Pancreas (tissue), 10 donors: ENCODE measurements around the gene DENND4A. TPM values are rescaled to one million over a fixed set of nuclear protein-coding genes. Genes with fewer than 3 reads are reported as not detected.

Experiments used
- ATAC-seq, 4 donors: fragments of 200-7000 bp; cut with Tn5 transposase; one replicate each; pipeline versions ENCODE4 v1.8.0 to v1.9.1; 2020; ENCODE audit warnings: mild to moderate bottlenecking in 4 of 4, moderate library complexity in 4 of 4
- DNase-seq, 6 donors: peaks; one replicate each; pipeline ENCODE4 v3.0.0-alpha.2; 2020
- FAIRE-seq: peaks from 2 replicates; lab custom pipeline; 2012; peaks lifted over from hg19 to GRCh38; lab: Jason Lieb, UNC
- H3K27ac ChIP-seq, 4 donors: fragments of 200-600 bp; sonication (generic); 1 replicate in 3 of 4; 2 replicates in 1 of 4; pipeline versions ENCODE4 v1.5.0 to v1.8.0; 2020
- H3K27me3 ChIP-seq, 4 donors: fragments of 200-600 bp; one replicate each; pipeline ENCODE4 v1.8.0; 2021
- H3K36me3 ChIP-seq, 3 donors: fragments of 200-600 bp; sonication (generic) in 1 of 3; one replicate each; pipeline versions ENCODE4 v1.5.0 to v1.8.0; 2020 to 2021
- H3K4me1 ChIP-seq, 3 donors: fragments of 200-600 bp; one replicate each; pipeline ENCODE4 v1.8.0; 2021
- H3K4me3 ChIP-seq, 4 donors: fragments of 200-600 bp; sonication (generic) in 2 of 4; one replicate each; pipeline versions ENCODE4 v1.5.0 to v1.8.0; 2020 to 2021
- H3K9me3 ChIP-seq, 4 donors: fragments of 200-600 bp; one replicate each; pipeline ENCODE4 v1.8.0; 2021
- WGBS, 2 donors: extraction: QIAGEN DNeasy Blood & Tissue Kit; methylation state at CpG; one replicate each; pipeline ENCODE4 v1.1.7; 2013; 5-methylcytosine and 5-hydroxymethylcytosine counted together
- intact Hi-C, 3 donors: fragments of 100-400 bp; cut with DNase I; formaldehyde crosslinking; loops; one replicate each; pipeline versions ENCODE4 v1.11.1 to v1.14.2; 2022
- polyA plus RNA-seq, 2 donors: library from polyadenylated mRNA; stranded (reverse); fragments of 200-250 nt; gene quantifications; one replicate each; pipeline ENCODE4 v1.2.3, GENCODE V29; 2013
- total RNA-seq, 6 donors: library from RNA; stranded (reverse); fragmentation: NEBNext Ultra II Directional in 4 of 6; extraction: Animal tissue kit (Norgen Biotek cat#: 25700) in 4 of 6; gene quantifications; one replicate each; pipeline versions ENCODE4 v1.2.1 to v1.2.4, GENCODE V29; 2021 to 2023
- TF ChIP-seq, protein P1 (sequence below), 4 donors: fragments of 200-600 bp; sonication (generic) in 3 of 4; IDR thresholded peaks; one replicate each; pipeline versions ENCODE4 v1.5.0 to v1.8.0; 2021; ENCODE audit warnings: antibody characterized with exemption in 4 of 4
- donor health status: healthy with polysubstance abuse.
- donor health status: DM: no; HTN: no; CAD: no; lungs with moderate emphysema.
- donor health status: DM: no; HTN: no; CAD: no.
- donor health status: control.
- donor health status: control.
- donor health status: Bipolar disorder and iron deficiency.
- donor health status: DM: yes; HTN: yes; CAD: no.
- donor health status: DM: no; HTN: no; CAD: no.
- donor health status: DM: no; HTN: no; CAD: no.
- donor health status: DM: yes; HTN: yes; CAD: no.

Gene DENND4A
- total and polyA plus RNA-seq, 8 donors, result 8.6 to 34.5 (median 26.5) TPM

DNA sequence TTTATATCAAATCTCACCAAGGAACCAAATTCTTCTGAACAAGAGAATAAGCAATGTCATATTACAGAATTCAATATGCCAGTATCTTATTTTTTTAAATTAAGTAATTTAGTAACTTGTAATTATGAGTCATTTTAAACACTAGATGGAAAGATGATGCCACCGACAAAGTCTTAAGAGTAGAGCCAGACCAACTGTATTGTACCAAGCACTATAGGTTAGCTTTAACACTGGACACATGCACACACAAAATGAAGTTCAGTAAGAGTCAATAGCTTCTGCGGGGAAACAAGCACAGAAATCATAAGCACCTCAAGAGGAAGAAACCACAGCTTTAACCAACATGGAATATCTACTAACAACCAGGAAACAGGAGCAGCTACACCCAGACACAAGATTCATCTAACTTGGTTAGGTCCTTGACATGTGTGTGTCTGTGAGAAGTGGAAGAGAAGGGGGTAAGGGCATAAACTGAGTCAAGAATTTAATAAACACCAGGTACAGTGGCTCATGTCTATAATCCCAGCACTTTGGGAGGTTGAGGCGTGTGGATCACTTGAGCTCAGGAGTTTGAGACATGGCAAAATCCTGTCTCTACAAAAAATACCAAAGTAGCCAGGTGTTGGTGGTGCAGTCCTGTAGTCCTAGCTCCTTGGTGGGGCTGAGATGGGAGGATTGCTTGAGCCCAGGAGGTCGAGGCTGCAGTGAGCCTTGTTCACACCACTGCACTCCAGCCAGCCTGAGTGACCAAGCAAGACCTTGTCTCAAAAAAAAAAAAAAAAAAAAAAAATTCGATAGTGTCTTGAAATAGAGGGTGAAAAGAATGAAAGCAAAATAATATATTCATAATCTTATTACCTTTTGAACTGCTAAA, 28.9 kb downstream of the DENND4A start:
- ATAC-seq (no peak), DNase-seq (no peak), FAIRE-seq (no peak)
- Histone ChIP-seq H3K9me3 (no peaks in the 10 kb centered on the region), H3K27me3 (no peaks in the 10 kb centered on the region), H3K4me1 (peaks cover 12 to 22% (median 18%) of the 10 kb centered on the region in 3 donors), H3K4me3 (no peak overlapping the region), H3K27ac (no peak overlapping the region), H3K36me3 (no peaks in the 10 kb centered on the region)
- intact Hi-C loops, result loop anchor here in 1 of 3 donors (10.0 kb wide), 1 partner anchor 62 kb away; no protein-coding TSS in a partner anchor
- WGBS, 2 donors, result 63 to 69% methylated on average over 5 of the region's 5 CpGs
- TF ChIP-seq, protein P1, sequence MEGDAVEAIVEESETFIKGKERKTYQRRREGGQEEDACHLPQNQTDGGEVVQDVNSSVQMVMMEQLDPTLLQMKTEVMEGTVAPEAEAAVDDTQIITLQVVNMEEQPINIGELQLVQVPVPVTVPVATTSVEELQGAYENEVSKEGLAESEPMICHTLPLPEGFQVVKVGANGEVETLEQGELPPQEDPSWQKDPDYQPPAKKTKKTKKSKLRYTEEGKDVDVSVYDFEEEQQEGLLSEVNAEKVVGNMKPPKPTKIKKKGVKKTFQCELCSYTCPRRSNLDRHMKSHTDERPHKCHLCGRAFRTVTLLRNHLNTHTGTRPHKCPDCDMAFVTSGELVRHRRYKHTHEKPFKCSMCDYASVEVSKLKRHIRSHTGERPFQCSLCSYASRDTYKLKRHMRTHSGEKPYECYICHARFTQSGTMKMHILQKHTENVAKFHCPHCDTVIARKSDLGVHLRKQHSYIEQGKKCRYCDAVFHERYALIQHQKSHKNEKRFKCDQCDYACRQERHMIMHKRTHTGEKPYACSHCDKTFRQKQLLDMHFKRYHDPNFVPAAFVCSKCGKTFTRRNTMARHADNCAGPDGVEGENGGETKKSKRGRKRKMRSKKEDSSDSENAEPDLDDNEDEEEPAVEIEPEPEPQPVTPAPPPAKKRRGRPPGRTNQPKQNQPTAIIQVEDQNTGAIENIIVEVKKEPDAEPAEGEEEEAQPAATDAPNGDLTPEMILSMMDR (IDR thresholded peaks at IDR 0.05), result no peak

DNA sequence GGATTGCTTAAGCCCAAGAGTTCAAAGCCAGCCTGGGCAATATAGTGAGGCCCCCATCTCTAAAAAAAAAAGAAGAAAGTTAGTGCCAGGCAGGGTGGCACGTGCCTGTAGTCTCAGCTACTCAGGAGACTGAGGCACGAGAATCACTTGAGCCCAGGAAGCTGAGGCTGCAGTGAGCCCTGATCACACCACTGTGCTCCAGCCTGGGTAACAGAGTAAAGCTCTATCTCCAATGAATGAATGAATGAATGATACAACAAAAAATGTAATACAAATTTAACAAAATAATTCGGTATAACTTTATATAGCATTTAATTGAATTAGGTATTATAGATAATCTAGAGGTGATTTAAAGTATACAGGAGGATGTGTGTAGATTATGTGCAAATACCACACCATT, 29.7 kb downstream of the DENND4A start:
- TF ChIP-seq, protein P1 (IDR thresholded peaks at IDR 0.05), result no peak
- no peak overlapping the region for H3K27ac ChIP-seq
- 86 to 91% methylated on average over 3 of the region's 3 CpGs for WGBS, 2 donors
- intact Hi-C loops, result loop anchor here in 1 of 3 donors (10.0 kb wide), 1 partner anchor 62 kb away; no protein-coding TSS in a partner anchor
- H3K27me3 ChIP-seq, result no peaks in the 10 kb centered on the region
- ATAC-seq, result no peak
- DNase-seq, result no peak
- peaks cover 11 to 19% (median 18%) of the 10 kb centered on the region in 3 donors for H3K4me1 ChIP-seq
- no peak for FAIRE-seq
- H3K9me3 ChIP-seq, result no peaks in the 10 kb centered on the region
- H3K4me3 ChIP-seq, result no peak overlapping the region
- H3K36me3 ChIP-seq, result no peaks in the 10 kb centered on the region

- WGBS, 2 donors, result 88 to 96% methylated on average over 2 of the region's 2 CpGs
- H3K27me3 ChIP-seq, result no peaks in the 10 kb centered on the region
- FAIRE-seq (no peak), DNase-seq (no peak), ATAC-seq (no peak)
- no peaks in the 10 kb centered on the region for H3K9me3 ChIP-seq
- no peak overlapping the region for H3K27ac ChIP-seq
- no peak overlapping the region for H3K4me3 ChIP-seq
- H3K36me3 ChIP-seq, result no peaks in the 10 kb centered on the region
- TF ChIP-seq, protein P1 (IDR thresholded peaks at IDR 0.05), result no peak
- H3K4me1 ChIP-seq, result peaks cover 1 to 10% (median 9%) of the 10 kb centered on the region in 3 donors
- intact Hi-C loops, result loop anchor here in 1 of 3 donors (10.0 kb wide), 1 partner anchor 63 kb away; no protein-coding TSS in a partner anchor
Observed at GRCh38 chr15:65761210-65761926, 30.7 kb downstream of the DENND4A start.

DNA sequence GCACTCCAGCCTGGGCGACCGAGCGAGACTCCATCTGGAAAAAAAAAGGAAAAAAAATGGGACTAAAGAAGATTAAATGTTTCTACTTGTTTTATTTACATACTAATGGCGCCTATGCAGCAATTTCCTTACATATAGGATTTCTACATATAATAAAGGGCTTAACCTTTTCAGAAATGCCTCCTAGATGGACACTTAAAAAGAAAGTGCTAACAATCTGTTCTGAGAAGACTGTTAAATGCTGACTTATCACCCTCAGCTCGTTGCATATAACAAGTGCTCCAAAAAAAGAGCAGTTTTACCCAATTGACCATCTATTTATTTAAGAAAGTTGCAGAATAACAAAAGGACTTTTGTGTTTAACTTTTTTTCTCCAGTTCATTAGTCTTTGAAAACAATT, 32.7 kb downstream of the DENND4A start:
- Histone ChIP-seq H3K27me3 (no peaks in the 10 kb centered on the region), H3K27ac (no peak overlapping the region), H3K4me3 (no peak overlapping the region), H3K9me3 (no peaks in the 10 kb centered on the region), H3K4me1 (peaks cover 0 to 9% (median 7%) of the 10 kb centered on the region in 3 donors), H3K36me3 (no peaks in the 10 kb centered on the region)
- intact Hi-C loops, result no loop called here
- WGBS, 2 donors, result 90 to 91% methylated on average over 5 of the region's 5 CpGs
- ATAC-seq (no peak), DNase-seq (no peak), FAIRE-seq (no peak)
- TF ChIP-seq, protein P1 (IDR thresholded peaks at IDR 0.05), result no peak
